T-helper 1 cell (primary cell): ENCODE results near the gene LSAMP.

ENCODE experiments used
- DNase-seq, 5 donors: peaks; one replicate each; pipeline ENCODE4 v3.0.0-alpha.2; 2012 to 2020

The LSAMP gene

DNA sequence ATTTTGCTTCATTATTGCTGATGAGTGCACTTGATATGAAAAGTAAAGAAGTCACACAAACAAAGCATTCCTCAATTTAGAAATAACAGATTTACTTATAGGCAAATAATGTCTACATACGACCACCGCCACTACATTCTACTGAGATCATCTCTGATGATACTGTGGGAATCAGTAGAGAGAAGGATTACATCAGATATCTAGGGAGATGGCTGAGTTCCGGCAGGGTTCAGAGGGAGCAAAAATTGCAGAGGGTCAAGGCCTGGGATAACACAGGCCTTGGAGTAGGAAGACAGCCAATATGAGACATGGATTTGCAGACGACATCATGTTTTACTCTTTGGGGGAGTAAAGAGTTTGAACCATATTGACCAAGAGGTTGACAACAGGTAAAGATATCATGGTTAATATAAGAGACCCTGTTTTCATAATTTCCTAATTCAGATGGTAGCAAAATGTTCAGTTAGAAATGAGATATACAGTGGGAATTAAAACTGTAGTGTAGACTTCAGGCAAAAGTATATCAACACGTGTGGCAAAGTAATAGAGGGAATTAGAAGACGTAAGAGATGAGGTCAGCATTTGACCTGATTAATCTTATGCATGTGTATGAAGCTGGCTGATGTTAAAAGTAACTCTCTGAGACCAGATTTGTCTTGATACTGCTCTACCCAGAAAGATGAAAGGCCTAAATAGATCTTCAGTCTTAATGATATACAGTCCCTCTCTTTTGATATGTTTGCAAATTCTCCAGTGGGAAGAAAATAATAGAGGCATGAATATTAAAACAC is 15.6 kb downstream of the LSAMP start:
- no peak for DNase-seq

DNA sequence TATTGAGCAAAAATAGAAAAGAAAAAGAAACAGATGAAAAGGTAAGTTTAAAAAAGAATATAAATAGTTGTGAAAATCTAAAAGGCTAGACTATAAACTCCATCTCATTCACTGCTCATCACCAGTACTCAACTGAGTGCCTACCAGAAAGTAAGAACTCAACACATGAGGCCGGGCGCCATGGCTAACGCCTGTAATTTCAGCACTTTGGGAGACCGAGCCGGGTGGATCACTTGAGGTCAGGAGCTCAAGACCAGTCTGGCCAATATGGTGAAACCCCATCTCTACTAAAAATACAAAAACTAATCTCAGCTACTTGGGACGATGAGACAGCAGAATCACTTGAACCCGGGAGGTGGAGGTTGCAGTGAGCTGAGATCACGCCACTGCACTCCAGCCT is 19.3 kb downstream of the LSAMP start:
- no peak for DNase-seq

DNA sequence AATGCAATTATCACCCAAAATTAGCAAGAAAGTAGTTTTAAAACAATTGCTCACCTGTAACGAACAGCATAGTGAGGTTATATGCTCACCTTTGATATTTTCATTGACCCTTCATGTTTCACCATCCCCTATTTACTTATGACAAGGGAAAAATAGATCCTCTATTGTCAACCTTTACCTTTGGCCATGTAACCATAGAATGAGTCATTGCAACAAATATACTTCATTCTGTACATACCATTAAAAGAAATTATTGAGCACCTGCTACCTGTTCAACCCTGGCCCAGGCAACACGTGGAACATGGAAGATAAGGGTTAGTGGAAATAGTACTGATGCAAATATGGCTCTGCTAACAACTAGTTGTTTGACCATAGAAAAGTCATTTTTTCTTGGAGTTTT is 20.2 kb downstream of the LSAMP start:
- DNase-seq: no peak

DNA sequence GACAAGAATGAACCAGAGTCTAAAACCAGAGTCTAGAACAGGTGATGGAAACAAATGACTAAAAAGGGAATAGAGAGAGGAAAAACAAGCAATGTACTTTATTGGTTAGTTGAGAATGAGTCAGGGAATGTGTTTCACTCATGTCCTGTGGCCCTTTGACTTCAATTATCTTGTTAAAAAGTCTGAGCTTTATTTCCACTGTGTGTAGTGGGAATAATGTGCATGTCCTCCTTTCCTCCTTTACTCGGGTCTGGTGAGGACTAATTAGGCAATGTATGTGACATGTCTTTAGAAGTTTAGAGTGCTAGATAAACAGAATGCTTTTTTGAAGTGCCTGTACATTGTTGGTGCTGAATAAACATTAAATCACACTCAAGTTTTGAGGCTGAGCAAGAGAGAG is 21.3 kb downstream of the LSAMP start:
- DNase-seq: no peak

DNA sequence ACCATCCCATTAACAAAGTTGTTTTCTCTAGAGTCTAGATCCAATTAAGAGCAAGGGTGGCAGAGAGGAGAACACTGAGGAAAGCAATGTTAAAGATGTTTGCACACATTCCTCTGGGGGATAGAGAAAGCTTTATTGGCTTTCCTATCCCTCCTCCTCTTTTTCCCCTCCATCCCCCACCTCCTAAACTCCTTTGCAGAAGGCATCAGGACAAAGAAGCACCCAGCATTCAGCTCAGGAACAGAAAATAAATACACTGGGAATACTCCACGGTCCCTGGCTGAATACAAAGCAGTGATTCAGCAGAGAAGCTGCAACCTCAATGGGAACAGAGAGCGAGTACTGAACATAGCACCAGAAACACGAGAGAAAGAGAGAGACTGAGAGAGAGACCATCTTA is 21.9 kb downstream of the LSAMP start:
- no peak for DNase-seq

DNA sequence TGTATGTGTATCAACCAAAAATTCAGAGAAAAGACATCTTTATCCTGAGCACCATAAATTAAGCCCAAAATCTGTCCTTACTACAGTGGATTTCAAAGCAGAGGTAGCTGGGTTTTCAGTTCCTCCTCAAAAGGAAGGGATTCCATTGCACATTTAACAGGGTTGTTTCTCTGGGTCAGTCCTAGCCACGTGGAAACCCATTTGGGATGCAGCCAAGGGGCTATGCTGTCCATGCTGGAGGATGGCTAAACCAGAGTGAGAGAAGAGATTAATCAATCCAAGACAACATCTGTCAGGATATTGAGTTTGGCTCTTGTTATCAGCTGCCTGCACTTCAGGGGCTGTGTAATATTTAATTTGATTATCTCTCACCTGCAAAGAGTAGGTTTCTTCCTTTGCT is 28.1 kb downstream of the LSAMP start:
- no peak for DNase-seq

DNA sequence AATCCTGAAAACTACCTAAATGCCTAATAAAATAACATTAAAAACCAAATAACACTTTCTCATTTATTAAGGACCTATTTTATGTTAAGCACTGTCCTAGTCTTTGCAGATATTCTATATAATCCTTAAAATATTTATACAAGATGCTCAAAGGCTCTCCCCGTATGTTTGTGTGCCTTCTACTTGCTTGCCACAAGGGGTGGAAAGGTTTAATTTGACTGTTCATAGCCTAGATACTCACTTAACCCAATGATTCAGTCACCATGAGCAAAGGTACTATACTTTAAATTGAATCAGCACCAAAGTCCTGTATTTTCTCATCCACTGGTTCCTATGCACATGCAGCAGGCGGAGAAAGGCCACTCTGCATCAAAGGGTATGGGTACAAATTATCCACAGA is 32.0 kb downstream of the LSAMP start:
- no peak for DNase-seq

DNA sequence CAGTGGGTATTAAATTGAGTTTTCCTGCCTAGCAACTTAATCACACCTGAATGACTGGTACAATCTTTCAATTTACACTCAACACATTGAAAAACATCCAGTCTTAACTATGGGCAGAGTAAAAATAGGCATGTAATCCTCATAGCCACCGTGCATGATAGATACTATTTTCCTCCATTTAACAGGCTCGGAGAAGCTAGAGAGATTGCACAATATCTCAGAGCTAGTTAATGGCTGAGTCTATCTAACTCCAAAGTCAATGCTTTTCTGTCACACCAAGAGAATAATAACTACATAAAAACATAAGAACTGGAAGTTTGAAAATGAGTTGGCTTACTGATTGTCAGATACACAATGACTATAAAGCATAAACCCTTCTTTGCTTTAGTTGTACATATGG is 36.8 kb downstream of the LSAMP start:
- DNase-seq: no peak

DNA sequence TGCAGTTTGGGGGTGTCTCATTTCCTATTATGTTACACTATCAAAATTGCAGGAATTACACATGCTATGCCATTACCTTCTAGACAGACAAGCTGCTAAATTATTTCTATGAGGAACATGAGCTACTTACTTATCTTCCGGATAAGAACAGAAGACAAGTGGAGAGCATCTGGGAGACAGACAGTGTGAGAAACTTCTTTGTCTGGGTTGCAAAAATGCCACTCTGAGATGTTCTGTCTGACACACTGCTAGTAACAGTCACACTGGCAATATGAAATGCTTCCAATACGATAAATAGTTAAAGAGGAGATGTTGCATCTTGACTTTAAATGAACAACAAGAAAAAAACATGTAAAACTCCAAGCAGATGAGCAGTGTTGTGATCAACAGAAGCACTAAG is 40.1 kb downstream of the LSAMP start:
- no peak for DNase-seq

DNA sequence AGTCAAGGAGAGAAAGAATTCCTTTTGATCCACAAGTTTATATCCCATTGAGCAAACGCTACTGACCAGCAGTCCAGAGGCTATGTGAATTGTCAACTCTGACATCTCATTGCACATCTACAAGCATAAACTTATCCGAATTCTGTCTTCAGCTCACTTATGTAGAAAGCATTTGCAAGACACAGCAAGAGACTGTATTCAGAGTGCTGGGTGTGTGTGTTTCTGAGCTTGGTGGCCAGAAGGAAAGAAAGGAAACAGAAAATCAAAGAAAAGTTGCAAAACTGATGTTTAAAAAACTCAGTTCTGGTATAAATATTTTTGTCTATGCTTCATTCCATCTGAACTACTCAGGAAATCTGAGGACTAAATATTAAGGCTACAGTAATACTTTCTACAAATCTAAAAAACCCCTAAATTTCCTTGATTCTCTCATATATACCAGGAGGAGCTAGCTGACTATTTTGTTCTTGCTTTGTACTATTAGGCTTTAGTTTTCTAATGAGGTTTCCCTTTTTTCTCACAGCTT is 45.5 kb downstream of the LSAMP start:
- DNase-seq: no peak

DNA sequence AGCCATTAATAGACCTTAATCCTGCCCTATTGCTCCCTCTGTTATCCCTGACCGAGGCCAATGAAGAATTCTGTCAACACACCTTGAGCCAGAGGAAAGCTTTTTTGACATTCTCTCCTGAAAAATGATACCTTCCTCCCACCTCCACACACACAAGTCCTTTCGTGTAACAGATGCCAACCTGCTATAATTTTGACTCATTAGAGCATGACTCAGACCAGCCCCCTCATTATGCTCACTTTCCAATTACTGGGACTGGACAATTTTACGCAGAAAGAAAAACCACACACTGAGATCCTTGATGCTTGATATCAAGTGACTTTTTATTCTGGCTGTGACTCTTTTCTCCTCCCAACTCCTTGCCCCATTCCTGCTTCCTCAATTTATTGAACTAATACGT is 50.9 kb downstream of the LSAMP start:
- DNase-seq: no peak

DNA sequence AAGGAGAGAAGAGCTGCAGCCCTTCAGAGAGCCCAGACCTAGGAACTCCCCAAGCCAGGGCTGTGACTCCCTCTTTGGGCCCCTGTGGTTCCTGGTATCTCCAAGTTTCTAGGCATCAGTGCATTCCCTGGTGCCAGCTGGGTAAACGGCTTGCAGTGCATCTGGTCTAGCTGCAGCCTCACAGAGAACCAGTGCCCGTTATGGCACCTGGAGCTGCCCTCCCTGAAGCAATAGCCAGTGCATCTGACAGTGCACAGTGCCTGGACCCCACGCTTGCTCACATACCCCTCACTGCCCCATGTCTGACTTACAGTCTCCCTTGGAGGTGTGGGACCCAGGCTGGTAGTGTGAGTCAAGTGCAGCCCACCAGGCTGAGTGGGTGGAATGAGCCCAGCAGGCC is 52.1 kb downstream of the LSAMP start:
- no peak for DNase-seq

DNA sequence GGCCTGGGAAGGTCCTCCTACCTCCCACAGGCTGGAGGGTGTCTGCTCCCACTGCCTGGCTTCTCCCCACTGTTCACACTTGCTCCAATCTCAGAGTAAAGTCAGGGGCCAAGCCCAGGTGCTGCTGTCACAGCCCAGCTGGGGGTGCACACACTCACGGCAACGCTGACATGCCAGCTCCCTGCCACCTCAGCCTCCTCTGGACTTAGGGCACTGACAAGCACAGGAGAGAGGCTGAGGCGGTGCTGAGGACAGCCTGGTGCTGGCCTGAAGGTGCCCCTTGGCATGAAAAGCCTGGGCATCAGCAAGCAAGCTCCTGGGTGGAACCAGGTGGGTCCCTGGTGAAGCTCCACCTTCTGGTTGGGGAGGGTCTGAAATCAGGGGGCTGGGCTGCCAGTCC is 53.0 kb downstream of the LSAMP start:
- no peak for DNase-seq

DNA sequence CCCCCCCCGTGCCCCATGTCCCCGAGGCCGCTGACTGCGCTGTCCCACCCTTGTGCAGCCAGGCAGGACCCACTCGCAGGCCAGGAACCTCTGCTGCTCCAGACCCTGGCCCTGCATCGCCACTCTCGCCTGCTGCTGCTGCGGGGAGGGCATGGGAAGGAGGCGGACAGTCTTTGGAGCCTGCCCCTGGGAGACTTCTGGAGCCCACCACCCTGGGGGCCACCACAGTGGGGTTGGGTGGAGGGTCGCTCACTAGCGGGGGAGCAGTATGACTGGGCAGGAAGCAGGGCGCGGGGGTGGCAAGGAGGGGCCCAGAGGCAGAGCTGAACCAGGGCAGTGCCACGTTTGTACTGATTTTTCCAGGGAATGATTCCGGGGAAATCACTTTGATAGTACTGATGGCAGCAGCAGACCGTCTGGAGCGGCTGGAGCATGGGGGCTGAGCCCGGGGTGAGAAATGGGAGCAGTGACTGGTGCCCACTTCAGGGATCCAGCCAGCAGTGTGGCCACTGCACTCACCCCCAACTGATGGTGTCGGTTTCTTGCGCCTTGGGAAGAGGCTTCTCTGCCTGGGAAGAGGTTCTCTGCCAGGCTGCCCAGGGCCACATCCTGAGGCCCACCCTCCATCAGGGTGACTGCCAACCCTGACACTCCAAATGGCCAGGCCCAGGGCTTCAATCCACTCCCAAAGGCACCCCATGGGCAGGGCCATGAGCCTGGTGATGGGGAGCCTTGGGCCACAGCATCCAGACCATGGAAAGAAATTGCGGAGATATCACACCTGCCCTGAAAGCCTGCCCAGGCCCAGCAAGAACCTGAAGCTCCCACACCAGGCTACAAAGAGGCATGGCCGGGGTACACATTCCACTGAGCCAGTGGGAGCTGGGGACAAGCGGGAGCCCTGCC is 53.7 kb downstream of the LSAMP start:
- no peak for DNase-seq

DNA sequence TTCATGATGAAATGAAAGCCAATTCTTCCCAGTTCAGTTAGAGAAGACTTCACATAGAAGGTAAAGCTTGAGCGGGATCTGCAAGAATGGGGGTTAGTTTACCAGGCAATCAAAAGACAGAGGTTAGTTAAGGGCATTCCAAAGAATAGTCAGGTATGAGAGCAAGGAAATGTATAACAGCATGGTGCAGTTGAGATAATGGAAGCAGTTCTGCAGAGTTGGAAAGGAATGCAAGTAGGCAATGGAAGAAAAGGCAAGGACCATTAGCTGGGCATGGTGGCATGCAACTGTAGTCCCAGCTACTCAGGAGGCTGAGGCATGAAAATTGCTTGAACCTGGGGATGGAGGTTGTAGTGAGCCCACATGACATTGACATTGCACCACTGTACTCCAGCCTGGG is 55.0 kb downstream of the LSAMP start:
- no peak for DNase-seq

DNA sequence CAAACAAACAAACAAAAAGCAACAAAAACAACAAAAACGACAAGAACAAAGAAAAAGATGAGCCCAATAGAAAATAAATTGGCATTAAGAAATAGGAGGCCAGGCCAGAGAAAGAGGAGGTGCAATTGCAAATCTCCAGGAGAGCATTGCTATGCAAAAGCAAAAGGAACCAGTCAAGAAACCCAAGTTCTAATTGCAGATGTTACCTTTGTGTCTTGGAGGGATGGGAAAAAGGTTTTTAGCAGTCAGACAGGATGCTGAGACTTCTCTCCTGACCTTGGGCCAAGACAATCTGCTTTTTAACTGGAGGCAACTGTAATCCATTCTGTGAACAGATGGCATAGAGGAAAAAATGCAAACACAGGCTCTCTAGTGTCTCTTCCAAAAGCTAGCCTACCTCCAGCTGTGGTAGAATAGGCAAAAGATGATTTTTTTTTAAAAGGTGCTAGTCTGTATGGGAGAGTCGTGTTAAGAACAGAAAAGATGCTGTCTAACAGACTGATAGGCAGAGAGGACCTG is 56.4 kb downstream of the LSAMP start:
- no peak for DNase-seq

DNA sequence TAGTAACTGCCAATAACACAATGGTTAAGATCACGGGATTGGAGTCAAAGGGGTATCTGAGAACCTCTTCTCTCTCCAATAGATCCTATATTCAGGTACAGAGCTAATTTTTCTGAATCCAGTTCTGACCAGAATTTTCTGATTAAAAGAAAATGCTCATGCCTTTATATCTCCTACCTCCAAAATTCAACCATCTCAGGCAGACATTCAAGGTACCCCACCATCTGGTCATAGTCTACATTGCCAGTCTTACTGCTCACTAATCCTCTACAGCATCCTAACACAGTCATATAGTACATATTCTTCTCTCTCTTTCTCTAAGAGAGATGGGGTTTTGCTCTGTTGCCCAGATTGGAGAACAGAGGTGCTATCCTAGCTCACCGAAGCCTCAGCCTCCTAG is 59.1 kb downstream of the LSAMP start:
- DNase-seq: no peak

DNA sequence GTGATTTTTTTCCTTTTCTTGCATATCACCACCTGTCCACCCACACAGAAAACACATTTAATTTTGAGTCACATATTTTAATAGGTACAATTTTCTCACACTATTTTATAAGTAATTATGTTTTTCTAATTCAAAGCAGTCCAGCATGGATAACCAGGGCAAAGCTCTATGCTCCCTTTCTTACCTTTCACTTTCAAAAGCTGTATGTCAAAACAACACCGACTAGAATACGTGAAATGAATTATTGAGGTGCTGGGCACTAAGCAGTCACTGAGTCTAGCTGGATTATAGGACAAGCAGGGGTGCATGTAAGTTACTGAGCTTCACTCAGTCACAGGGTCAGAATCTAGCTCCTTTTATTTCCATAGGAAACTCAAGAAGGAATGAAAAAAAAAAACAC is 60.6 kb downstream of the LSAMP start:
- no peak for DNase-seq

DNA sequence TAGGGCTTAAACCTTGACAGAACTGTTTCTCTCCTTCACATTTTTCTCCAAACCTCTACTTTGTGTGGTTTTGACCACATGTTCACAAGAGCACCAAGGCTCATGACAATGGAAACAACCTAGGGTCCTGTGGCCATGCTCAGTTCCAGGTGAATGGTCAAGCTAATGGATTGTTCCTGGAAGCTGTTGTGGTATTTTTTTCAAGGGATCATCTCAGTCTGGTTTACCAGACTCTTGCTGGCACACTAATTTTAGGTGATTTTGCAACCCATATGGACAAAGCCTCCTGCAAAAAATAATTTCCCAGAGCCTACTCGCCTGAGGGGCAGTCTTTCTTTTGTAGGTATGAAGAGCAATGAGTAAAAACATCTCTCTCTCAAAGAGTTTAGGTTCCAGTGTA is 67.2 kb downstream of the LSAMP start:
- no peak for DNase-seq

DNA sequence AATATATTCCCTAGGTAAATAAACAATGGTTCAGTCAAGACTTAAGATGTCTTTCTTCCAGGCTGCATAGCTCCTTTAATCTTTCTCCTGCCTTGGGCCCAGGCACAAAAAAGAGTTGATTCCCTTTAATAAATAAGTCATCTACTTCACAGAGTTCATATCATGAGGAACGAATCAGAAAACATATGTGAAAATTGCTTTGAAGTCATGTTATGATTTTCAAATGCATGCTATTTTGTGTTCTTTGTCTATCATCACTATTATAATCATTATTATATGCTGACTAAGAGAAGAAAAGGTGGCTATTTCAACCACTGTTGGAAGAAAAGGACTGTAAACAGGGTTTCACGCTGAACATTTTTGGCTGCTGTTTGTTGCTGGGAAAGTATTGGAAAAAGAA is 70.4 kb downstream of the LSAMP start:
- no peak for DNase-seq

DNA sequence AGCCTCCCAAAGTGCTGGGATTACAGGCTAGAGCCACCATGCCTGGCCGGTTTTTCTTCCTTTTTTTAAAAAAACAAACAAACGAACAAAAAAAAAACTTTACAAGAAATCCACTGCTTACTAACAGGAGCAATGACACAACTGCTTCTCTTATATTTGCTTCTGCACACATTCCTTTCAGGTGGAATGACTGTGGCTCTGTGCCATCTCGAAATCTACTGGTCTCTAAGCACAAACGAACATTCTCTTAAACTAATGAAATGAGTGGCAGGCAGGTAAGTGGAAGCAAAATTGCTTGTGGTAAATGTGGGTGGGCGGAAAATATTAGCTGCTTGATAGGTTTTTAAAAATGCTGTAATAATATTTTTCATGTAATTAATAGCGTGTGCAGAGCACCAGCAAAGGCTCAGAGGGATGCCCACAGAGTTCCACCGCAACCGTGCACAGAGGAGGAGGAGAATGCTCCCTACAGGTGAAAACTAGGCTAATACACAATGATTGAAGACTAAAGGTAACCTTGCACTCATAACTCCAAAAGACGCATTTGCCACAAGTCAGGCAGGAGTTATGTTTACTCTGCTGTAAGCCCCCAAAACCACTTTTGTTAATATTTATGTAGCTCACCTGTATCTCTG is 77.4 kb downstream of the LSAMP start:
- DNase-seq: no peak

DNA sequence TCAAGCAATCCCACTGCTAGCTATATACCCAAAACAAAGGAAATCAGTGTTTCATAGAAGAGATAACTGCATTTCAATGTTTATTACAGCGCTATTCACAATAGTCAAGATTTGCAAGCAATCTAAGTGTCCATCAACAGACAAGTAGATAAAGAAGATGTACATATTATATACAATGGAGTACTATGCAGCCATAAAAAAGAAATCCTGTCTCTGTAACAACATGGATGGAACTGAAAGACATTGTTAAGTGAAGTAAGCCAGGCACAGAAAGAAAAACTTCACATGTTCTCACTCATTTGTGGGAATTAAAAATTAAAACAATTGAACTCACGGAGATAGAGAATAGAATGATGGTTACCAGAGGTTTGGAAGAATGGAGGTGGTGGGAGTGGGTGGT is 89.2 kb downstream of the LSAMP start:
- DNase-seq: no peak

DNA sequence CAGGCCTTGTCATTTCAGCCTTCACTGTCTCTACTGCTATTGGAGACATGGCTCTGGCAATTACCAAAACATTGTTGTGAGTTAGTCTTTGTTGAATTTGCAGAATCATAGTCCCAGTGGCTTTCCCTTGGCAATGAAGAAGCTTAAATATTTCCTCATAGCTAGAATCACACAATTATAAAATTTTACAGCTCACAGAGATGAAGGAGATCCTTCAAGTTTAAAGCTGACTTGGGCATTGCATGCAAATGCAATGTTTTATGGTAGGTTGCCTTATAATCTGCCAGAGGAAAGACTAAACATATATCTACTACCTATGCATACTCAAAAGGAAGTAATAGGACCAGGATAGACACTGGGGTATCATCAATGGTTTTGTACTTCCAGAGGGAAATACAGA is 90.9 kb downstream of the LSAMP start:
- no peak for DNase-seq
